GM19467 (cell line): ENCODE measurements around the gene ZFYVE16.
"Not testable (repeated sequence)": the region's sequence is repeated elsewhere in the genome, so short reads cannot be mapped to it uniquely, and the experiment has no call there.

Source experiments
- ATAC-seq: cut with Tn5 transposase; IDR thresholded peaks from one replicate; pipeline ENCODE4 v1.9.1; 2021; ENCODE audit warnings: mild to moderate bottlenecking, moderate library complexity; ENCODE audit not compliant: unreplicated experiment

The ZFYVE16 gene

GRCh38 chr5:80487444-80487828, 79.6 kb downstream of the ZFYVE16 start:
- ATAC-seq: no peak

GRCh38 chr5:80487829-80488721, 80.2 kb downstream of the ZFYVE16 start, which contains the start of gene FAM151B:
TSS of gene FAM151B (plus strand) at chr5:80488100. CDS start at chr5:80488124, 24 bp downstream.
- ATAC-seq: peak; percentile 91

- ATAC-seq: no peak
Measured at GRCh38 chr5:80491296-80491695, 83.4 kb downstream of the ZFYVE16 start.

GRCh38 chr5:80492741-80493140, 84.9 kb downstream of the ZFYVE16 start:
- ATAC-seq: no peak

GRCh38 chr5:80493443-80493842, 85.6 kb downstream of the ZFYVE16 start:
- not testable (repeated sequence) for ATAC-seq

- ATAC-seq: no peak
Measured at GRCh38 chr5:80495891-80496290, 88.0 kb downstream of the ZFYVE16 start.

GRCh38 chr5:80502800-80503199, 94.9 kb downstream of the ZFYVE16 start:
- no peak for ATAC-seq

- ATAC-seq: no peak
Measured at GRCh38 chr5:80503641-80504040, 95.8 kb downstream of the ZFYVE16 start.

GRCh38 chr5:80504833-80505232, 97.0 kb downstream of the ZFYVE16 start:
- no peak for ATAC-seq

- ATAC-seq: no peak
Measured at GRCh38 chr5:80507663-80508062, 99.8 kb downstream of the ZFYVE16 start.

GRCh38 chr5:80508844-80509243, 101.0 kb downstream of the ZFYVE16 start:
- ATAC-seq: no peak

- ATAC-seq: no peak
Measured at GRCh38 chr5:80509362-80509761, 101.5 kb downstream of the ZFYVE16 start.

GRCh38 chr5:80516826-80517225, 109.0 kb downstream of the ZFYVE16 start:
- ATAC-seq: no peak
